Adrenal gland (tissue), 5 donors: ENCODE results near the gene POLR2C.

ENCODE experiments used
- CTCF ChIP-seq, 6 experiments: fragments of 450-650 bp in 4 of 6; fragments of 200-600 bp in 2 of 6; sonication (generic) in 1 of 6; IDR thresholded peaks; 1 replicate in 5 of 6; 2 replicates in 1 of 6; pipeline versions ENCODE4 v1.5.1 to v1.8.0; 2016 to 2021; ENCODE audit warnings: antibody characterized with exemption in 6 of 6, mild to moderate bottlenecking in 2 of 6, moderate library complexity in 1 of 6
- POLR2A ChIP-seq, 2 donors: fragments of 450-650 bp; IDR thresholded peaks; one replicate each; pipeline ENCODE4 v1.6.1; 2017; ENCODE audit warnings: antibody characterized with exemption in 2 of 2, mild to moderate bottlenecking in 2 of 2, moderate library complexity in 1 of 2
- donor health status: DM: no; HTN: no; CAD: no.

DNA sequence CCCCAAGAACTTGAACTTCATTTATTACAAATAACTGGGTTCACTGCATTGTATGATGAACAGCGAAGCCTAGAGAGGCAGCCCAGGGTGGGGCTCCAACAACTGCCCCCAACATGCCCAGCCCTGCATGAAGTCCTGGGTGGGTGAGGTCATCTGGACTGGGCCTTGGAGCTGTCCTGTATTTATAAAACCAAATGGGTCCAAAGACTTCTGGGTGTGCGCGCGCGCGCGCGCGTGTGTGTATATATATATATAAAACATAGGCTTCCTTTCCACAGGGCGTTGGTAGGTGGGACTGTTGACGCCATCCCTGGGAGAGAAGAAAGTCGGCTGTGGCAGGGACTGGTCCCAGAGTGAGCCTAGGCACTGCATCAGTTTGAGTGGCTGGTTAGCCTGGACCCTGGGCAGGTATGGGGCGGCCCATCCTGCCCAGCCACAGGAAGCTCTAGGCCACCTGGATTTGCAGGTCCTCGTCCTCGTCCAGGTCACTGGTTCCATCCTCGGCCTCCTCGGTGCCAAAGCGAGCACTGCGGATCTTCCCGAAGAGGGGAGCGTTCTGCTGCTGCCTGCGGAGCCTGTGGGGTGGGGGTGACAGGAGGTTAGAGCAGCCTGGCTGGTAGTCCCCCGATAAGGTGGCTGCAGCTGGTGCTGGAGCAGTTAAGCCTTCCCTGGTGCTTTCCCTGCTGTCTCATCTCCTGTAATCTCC is 50.0 kb downstream of the POLR2C start:
- TF ChIP-seq POLR2A (IDR thresholded peaks at IDR 0.05) (no peak), CTCF (IDR thresholded peaks at IDR 0.05) (no peak)
